OCI-M2 (cell line): Measurements from ENCODE around the gene RPL29.
A peak's percentile ranks its signal among the peaks of the same experiment; 100 is the strongest.
"Not testable (repeated sequence)": the region's sequence is repeated elsewhere in the genome, so short reads cannot be mapped to it uniquely, and the experiment has no call there.

Experiments
- DNase-seq: peaks from one replicate; lab custom pipeline; 2025; ENCODE audit not compliant: unreplicated experiment; lab: John Stamatoyannopoulos, UW

The RPL29 gene

GRCh38 chr3:51995346-51996163 lies at the start of gene RPL29:
Gene RPL29 (minus strand): TSS chr3:51995895. CDS start chr3:51995461, 434 bp downstream.
- peak; percentile 65 for DNase-seq

- no peak for DNase-seq
These were observed 49.3 kb upstream of the RPL29 start for GRCh38 chr3:52044869-52045619.

GRCh38 chr3:52043750-52044149 lies 48.1 kb upstream of the RPL29 start:
- no peak for DNase-seq

- DNase-seq = not testable (repeated sequence)
These were observed 47.3 kb upstream of the RPL29 start for GRCh38 chr3:52043039-52043438.

GRCh38 chr3:52041118-52041731 lies 45.5 kb upstream of the RPL29 start:
- DNase-seq = no peak

- DNase-seq = no peak
These were observed 44.9 kb upstream of the RPL29 start for GRCh38 chr3:52040600-52040999.

- no peak for DNase-seq
These were observed 44.2 kb upstream of the RPL29 start for GRCh38 chr3:52039846-52040245.

GRCh38 chr3:52039426-52039825 lies 43.7 kb upstream of the RPL29 start:
- DNase-seq = no peak

- DNase-seq = no peak
These were observed 42.5 kb upstream of the RPL29 start for GRCh38 chr3:52038227-52038626.

- no peak for DNase-seq
These were observed 41.6 kb upstream of the RPL29 start for GRCh38 chr3:52037291-52037690.

- no peak for DNase-seq
These were observed 41.1 kb upstream of the RPL29 start for GRCh38 chr3:52036829-52037228.

GRCh38 chr3:52036222-52036694 lies 40.6 kb upstream of the RPL29 start:
- no peak for DNase-seq

GRCh38 chr3:52034651-52035050 lies 39.0 kb upstream of the RPL29 start:
- no peak for DNase-seq

GRCh38 chr3:52034212-52034611 lies 38.5 kb upstream of the RPL29 start:
- no peak for DNase-seq

- DNase-seq = not testable (repeated sequence)
These were observed 38.1 kb upstream of the RPL29 start for GRCh38 chr3:52033748-52034147.

GRCh38 chr3:52032702-52033408 lies 37.2 kb upstream of the RPL29 start:
- no peak for DNase-seq

GRCh38 chr3:52031896-52032295 lies 36.2 kb upstream of the RPL29 start:
- DNase-seq = no peak

- DNase-seq = no peak
These were observed 35.1 kb upstream of the RPL29 start for GRCh38 chr3:52030714-52031310.

- no peak for DNase-seq
These were observed 33.8 kb upstream of the RPL29 start for GRCh38 chr3:52029535-52029934.

- DNase-seq = no peak
These were observed 33.4 kb upstream of the RPL29 start for GRCh38 chr3:52029053-52029452.

GRCh38 chr3:52028572-52028971 lies 32.9 kb upstream of the RPL29 start:
- DNase-seq = no peak
